ENCODE results near the gene MICALL2.

DNA sequence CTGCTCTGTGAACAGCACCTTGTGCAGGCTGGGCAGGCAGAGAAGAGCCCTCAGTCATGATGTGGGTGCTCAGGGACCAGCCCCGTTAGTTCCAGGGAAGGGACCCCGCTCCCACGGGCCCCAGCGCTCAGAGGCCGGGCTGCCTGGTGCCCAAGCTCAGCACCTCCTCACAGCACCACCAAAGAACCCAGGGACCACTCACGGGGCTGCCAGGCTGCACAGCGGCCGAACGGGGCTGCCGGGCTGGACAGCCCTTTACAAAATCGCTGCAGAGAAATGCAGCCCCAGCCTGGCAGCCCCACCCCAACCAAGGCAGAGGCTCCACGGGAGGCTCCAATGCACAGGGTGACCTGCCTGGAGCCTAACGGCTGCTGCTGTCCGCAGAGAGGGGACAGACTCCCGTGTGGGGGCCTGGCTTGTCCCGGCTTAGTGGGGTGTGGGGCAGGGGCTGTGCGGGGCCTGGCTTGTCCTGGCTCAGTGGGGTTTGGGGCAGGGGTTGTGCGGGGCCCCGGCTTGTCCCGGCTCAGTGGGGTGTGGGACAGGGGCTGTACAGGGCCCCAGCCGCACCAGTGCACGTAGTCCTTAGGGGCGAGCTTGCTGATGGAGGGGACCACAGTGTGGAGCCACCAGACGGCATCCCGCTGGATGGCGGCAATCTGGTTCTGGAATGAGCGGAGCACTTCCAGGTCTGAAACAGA lies 35.7 kb upstream of the MICALL2 start:
- TF ChIP-seq EZH2 (IDR thresholded peaks at IDR 0.05; ENCODE audit: insufficient read depth, poor library complexity, severe bottlenecking) (no peak), EZH2phosphoT487 (IDR thresholded peaks at IDR 0.05; ENCODE audit: insufficient read depth, low read depth) (no peak)
